GM21367 (cell line): Measurements from ENCODE around the gene NKD2.

Experiments
- ATAC-seq: cut with Tn5 transposase; IDR thresholded peaks from one replicate; pipeline ENCODE4 v1.9.1; 2021; ENCODE audit not compliant: unreplicated experiment

NKD2 gene

DNA sequence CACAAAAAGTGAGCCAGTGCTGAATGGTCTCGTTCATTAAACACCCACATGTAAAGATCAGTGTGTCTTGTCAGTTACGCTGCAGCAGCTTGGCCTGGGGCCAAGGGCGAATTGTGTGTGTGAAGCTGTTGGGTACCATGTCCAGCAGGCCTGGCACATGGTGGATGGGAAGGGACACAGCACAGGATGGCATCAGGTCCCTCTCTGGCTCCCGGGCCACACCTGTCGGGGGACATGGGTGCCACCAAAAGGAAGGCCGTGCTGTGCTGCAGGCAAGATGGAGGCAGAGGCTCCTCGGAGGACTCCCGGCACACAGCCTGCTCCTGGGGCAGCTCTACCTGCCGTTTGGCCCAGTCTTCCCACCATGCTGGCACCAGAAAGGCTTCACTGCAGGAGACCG lies 32.0 kb downstream of the NKD2 start:
- ATAC-seq, result no peak

DNA sequence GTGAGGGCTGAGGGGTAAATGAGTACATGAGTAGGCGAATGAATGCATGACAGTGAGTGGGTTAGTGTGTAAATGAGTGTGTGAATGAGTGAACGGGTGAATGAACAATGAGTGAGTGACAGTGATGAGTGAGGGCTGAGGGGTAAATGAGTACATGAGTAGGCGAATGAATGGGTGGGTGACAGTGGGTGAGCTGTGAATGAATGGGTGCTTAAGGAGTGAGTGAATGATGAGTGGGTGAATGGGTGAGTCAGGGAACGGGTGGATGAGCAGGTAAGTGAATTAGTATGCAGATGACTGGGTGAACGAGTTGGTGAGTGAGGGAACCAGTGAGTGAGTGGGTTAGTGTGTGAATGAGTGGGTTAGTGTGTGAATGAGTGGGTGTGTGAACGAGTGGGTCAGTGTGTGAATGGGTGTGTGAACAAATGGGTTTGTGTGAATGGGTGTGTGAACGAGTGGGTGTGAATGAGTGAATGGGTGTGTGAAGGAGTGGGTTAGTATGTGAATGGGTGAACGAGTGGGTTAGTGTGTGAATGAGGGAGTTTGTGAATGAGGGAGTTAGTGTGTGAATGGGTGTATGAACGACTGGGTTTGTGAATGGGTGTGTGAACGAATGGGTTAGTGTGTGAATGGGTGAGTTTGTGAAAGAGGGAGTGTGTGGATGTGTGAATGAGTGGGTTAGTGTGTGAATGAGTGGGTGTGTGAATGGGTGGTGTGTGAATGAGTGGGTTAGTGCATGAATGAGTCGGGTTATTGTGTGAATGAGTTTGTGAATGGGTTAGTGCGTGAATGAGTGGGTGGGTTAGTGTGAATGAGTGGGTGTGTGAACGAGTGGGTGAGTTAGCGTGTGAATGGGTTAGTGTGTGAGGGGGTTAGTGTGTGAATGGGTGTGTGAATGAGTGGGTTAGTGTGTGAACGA lies 32.9 kb downstream of the NKD2 start:
- no peak for ATAC-seq

DNA sequence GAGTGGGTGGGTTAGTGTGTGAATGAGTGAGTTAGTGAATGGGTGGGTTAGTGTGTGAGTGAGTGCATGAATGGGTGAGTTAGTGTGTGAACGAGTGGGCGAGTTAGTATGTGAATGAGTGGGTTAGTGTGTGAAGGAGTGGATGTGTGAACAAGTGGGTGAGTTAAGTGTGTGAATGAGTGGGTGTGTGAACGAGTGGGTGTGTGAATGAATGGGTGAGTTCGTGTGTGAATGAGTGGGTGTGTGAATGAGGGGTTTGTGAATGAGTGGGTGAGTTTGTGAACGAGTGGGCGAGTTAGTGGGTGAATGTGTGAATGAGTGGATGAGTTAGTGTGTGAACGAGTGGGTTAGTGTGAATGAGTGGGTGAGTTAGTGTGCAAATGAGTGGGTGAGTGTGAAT lies 34.0 kb downstream of the NKD2 start:
- no peak for ATAC-seq

DNA sequence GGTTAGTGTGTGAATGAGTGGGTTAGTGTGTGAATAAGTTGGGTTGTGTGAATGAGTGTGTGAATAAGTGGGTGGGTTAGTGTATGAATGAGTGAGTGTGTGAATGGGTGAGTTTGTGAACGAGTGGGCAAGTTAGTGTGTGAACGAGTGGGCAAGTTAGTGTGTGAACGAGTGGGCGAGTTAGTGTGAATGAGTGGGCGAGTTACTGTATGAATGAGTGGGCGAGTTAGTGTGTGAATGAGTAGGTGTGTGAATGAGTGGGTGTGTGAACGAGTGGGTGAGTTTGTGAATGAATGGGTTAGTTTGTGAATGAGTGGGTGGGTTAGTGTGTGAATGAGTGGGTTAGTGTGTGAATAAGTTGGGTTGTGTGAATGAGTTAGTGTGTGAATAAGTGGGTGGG lies 34.7 kb downstream of the NKD2 start:
- no peak for ATAC-seq

DNA sequence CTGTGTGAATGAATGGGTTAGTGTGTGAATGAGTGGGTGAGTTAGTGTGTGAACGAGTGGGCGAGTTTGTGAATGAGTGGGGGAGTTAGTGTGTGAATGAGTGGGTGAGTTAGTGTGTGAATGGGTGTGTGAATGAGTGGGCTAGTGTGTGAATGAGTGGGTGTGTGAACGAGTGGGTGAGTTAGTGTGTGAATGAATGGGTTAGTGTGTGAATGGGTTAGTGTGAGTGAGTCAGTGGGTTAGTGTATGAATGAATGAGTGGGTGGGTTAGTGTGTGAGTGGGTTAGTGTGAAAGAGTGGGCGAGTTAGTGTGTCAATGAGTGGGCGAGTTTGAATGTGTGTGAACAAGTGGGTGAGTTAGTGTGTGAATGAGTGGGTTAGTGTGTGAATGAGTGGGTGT lies 35.5 kb downstream of the NKD2 start:
- no peak for ATAC-seq

DNA sequence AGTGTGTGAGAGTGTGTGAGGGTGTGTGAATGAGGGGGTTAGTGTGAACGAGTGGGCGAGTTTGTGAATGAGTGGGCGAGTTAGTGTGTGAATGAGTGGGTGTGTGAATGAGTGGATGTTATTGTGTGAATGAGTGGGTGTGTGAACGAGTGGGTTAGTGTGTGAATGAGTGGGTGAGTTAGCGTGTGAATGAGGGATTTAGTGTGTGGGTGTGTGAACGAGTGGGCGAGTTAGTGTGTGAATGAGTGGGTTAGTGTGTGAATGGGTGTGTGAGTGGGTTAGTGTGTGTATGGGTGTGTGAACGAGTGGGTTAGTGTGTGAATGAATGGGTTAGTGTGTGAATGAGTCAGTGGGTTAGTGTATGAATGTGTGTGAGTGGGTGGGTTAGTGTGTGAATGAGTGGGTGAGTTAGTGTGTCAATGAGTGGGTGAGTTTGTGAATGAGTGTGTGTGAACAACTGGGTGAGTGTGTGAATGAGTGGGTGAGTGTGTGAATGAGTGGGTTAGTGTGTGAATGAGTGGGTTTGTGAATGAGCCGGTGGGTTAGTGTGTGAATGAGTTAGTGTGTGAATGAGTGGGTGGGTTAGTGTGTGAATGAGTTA lies 37.5 kb downstream of the NKD2 start:
- no peak for ATAC-seq

DNA sequence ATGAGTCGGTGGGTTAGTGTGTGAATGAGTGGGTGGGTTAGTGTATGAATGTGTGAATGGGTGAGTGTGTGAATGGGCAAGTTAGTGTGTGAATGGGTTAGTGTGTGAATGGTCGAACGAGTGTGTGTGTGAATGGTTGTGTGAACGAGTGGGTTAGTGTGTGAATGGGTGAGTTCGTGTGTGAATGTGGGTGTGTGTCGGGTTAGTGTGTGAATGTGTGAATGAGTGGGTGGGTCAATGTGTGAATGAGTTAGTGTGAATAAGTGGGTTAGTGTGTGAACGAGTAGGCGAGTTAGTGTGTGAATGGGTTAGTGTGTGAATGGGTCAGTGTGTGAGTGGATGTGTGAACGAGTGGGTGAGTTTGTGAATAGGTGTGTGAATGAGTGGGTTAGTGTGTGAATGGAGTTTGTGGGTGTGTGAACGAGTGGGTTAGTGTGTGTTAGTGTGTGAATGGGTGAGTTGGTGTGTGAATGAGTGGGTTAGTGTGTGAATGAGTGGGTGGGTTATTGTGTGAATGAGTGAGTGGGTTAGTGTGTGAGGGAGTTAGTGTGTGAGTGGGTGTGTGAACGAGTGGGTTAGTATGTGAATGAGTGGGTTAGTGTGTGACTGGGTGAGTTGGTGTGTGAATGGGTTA lies 38.8 kb downstream of the NKD2 start:
- ATAC-seq, result no peak

DNA sequence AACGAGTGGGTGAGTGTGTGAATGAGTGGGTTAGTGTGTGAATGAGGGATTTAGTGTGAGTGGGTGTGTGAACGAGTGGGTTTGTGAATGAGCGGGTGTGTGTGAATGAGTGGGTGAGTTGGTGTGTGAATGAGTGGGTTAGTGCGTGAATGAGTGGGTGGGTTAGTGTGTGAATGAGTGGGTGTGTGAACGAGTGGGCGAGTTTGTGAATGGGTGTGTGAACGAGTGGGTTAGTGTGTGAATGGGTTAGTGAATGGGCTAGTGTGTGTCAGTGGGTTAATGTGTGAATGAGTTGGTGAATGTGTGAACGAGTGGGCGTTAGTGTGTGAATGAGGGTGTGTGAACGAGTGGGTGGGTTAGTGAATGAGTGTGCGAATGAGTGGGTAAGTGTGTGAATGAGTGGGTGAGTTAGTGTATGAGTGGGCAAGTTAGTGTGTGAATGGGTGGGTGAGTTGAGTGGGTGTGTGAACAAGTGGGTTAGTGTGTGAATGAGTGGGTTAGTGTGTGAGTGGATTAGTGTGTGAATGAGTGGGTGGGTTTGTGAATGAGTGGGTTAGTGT lies 39.6 kb downstream of the NKD2 start:
- no peak for ATAC-seq

DNA sequence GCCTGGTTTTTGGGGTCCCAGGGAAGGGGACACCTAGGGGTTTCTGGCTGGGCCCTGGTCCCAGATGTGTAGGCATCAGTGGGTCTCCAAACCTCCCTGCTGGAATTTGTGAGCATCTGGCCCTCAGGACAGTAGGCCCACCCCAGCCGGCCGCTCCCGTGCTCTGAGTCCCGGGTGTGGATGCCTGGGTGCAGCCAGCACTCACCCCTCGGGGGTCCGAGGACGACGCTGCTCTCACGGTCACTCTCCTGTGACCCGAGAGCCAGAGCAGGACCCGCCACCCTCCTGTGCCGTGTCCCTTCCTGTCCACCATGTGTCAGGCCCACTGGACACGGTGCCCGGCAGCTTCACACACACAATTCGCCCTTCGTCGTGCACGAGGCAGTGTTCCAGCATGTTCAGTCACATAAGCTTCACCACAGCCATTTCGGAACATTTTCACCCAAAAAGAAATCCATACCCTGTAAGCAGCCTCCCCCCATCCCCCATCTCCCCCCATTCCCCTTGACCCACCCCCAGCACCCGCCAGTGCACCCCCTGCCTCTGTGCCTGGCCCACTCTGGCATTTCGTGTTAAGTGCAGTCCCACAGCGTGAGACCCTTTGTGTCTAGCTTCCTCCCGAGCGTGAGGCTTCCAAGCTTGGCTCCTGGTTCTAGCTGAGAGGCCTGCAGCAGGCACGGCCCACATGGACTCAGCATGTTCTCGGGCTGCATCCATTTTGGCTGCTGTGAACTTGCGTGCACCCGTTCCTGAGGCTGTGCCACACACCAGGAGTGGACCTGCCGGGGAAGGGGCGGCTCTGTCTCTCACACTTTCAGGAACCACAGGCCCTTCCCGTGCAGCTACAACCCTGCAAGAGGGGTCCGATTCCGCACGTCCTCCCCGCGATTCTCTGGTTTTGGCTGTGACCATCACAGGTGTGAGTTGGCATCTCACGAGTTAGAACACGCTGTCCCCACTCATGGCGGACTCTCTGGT lies 40.5 kb downstream of the NKD2 start:
- no peak for ATAC-seq

DNA sequence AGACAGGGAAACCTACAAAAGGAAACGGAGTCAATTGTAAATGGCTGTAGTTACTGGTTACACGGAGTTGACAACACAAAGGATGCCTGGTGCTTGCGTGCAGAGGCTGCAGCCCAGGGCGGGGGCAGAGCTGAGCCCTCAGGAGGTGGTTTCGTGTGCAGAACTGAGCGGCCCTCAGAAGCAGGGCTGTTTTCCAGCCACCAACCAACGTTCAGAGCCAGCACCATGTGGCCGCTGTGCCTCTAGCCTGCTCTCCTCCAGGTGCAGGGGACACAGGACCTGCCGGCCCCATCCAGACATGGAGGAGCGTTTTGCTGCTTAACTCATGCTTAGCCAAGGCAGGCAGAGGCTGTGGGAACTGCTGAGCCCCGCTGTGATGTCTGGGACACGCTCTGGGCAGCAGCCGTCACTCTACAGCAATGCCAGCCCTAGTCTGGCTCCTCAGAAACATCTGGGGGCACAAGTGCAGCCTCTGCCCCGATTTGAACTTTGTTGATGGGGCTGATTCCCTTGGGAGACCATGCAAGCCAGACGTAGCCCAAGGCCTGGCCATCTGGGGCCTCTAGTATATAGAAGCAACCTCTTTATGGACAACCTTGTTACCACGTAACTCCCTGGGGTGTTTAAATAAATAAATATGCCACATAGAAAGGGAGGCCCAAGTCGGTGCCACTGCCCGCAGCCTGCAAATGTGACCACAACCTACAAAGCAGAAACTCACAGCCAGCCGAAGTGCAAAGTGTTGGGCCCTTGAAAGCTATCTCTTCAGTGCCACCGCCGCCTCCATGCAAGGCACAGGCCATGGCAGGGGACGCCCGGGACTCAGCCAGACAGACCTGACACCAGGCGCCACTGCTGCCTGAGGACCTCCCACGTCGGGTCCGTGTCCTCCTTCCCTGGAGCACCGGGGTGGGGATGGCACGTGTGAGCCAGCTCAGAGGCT lies 42.1 kb downstream of the NKD2 start:
- no peak for ATAC-seq

DNA sequence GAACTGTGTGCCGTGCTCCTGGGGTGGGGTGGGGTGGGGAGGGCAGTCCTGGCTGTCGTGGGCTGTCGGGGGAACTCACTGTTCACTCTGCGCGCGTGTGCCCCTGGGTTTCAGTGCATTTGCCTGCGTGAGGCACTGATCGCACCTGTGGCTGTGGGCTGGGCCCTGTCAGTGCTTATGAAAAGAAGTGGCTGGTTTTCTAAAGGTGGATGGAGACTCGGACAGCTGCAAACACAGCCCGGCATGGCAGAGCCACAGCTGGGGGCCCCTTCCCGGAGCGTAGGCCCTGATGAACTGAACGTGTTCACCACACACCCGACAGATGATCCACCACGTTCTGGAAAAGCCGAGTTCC lies 42.7 kb downstream of the NKD2 start:
- no peak for ATAC-seq

DNA sequence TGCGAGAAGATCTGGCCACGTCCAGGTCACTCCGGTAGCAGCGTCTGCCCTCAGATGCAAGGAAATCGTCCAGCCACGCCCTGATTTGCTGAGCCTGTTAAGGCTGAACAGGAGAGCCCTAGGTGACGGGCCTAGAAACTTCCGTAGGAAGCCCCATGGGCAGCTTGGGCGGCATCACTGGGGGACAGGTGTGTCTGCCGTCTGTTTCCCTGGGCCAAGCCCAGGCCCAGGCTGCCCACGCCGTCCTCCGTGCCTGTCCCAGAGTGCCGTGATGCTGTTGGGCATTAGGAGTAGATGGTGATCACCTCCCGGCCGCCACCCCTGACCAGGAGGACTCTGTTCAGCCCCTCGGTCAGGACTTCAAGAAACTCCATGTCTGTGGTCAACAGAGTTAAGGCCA lies 43.5 kb downstream of the NKD2 start:
- ATAC-seq, result no peak

DNA sequence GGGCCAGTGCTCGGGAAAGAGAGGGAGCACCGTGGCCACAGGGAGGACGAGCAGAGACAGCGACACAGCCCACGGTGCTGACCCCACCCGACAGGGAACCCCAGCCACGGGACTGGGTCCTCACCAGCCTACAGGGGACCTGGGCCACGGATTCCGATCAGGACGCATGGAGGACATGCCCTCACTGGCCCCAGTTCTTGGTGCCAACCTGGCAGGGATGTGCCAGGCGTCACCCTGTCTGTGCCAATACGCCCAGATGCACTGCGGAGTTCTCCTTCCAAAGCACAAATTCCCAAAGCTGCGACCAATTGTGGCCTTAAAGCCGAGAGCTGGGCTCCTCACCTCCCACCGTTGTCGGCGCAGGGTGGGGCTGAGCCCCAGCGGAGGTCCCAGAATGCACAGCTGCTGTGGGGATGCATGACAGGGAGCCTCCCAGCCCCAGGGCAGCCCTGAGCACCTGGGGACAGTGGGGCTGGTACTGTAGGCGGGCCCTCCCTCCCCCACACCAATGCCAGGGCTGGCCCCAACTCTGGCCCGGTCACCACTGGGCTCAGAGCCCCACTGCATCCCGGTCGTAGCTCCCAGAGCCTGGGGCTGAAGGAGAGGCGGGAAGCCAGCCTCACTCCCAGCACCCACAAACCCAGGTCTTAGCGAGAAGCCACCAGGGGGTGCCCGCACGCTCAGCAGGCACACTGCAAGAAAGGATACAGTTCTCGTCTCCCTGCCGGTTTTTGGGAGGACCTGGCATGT lies 44.2 kb downstream of the NKD2 start:
- ATAC-seq, result no peak

DNA sequence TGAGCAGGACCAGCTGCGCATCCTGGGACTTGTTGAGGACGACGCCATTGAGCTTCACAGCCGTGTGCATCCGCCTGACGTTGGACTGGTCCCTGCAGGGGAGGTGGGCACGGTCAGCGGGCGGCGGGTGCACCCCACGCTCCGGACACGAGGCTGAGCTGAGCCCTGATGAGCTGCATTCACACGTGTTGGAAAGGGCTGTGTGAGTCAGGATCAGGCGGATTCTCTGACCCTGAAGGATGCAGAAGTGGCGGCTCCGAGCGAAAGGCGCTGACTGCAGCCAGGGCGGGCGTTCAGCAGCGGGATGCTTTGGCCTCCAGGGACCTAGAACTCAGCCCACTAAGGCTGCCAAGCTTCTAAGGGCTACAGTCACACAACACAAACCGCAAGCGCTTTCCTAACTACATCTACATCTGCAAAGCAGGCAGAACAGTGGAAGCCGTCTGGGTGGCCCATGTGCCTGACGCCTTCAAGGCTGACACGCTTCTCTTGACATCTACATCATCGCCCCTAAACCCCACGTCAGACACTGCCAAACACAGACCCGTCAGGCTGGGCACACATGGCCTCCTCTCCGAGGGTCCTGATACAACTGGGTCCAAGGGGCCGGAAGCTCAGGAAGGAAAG lies 44.9 kb downstream of the NKD2 start:
- ATAC-seq, result no peak

DNA sequence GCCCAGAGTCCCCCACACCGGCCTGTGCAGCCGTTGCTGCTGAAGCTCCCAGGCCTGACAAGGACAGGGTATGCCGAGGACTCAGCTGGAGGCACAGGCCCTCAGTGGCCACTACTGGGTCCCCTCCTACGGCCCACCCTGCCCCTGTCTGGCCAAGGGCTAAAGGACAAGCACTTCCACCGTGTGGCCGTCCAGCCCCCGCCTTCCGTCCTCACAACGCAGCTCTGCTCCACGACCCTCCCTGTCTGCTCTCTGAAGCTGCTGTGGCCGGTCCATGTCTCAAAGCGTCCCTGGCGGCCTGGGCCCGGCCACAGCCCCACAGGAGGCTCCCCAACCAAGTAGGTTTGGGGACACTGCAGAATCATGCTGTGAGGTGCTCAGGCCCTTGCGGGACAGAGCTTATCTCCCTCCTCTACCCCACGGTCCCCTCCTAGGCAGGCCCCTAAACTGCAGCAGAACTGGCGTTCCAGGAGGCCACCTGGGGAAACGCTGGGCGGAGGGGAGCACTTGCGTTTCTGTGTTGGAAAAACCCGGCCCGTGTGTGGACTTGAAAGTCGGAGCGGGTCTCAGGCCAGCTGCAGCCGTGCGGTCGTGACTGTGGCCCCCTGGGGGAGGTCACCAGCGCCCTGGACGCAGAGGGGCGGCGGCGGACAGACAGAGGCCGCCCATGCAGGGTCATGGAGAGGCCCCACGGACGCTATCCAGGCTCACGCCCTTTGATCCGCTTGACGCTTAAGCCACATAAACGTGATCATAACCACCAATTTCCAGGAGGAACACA lies 45.6 kb downstream of the NKD2 start:
- ATAC-seq, result no peak

DNA sequence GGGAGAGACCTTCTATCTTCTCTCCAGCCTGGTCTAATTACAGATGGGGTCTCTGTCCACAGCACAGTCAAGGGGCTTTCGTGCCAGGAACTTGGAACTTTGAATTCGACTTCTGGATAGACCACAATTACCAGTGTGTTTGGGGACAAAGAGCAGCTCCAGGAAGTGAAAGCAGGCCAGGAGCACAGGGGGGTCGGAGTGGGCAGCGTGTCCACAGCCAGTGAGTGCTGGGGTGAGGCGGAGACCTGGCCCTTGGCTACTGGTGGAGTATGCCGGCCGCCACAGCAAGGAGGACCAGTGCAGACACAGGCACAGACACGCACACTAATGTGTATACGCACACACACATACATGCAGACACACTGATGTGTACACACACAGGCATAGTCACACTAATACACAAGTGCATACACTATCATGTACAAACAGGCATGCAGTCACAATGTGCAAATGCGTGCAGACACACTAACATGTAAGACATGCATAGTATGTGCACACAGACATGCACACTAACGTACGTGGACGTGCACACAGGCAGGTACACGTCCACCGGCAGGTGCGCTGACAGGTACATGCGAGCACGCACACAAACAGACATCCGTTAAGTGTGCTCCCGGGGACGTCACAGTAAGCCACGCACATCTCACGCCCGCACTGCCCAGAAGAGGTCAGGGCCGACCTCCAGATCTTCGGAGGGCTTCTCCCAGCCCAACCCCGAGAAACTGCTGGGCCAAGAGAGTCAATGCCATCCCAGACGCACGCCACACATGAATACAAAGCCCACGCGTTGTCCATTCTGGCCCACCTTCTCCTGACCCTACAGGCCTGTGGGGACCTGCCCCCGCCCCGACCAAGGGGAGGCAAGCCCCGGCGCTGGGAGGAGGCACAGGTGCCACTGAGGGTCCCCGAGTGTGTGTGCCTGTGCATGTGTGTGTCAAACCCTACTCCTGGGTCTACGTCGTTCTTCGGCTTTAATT lies 46.5 kb downstream of the NKD2 start:
- no peak for ATAC-seq
